Panc1 (cell line): ENCODE measurements around the gene ARL15. TPM values are rescaled to one million over a fixed set of nuclear protein-coding genes. Genes with fewer than 3 reads are reported as not detected.

Source experiments
- ATAC-seq: fragments of 200-7000 bp; cut with Tn5 transposase; 2 replicates; pipeline ENCODE4 v1.9.1; 2020; ENCODE audit warnings: mild to moderate bottlenecking, moderate library complexity
- BruUV-seq: library from RNA; stranded (reverse); fragments of 400-500 nt; replicated peaks from 2 replicates; lab custom pipeline; 2021; lab: Mats Ljungman, UMichigan
- CTCF ChIA-PET: fragments of 300-600 bp; sonication (Branson Sonifier 250); formaldehyde crosslinking; loops from one replicate; lab custom pipeline; 2022; ENCODE audit warnings: antibody characterized with exemption; lab: Charles Lee
- POLR2A ChIA-PET: fragments of 300-600 bp; sonication (Branson Sonifier 250); formaldehyde crosslinking; loops from one replicate; lab custom pipeline; 2022; ENCODE audit warnings: antibody characterized with exemption; lab: Charles Lee
- DNase-seq: peaks from one replicate; pipeline ENCODE4 v3.0.0-alpha.2; 2010; ENCODE audit warnings: low read depth, low spot score
- H3K27ac ChIP-seq: 2 replicates; pipeline ENCODE4 v1.5.1; 2011; ENCODE audit warnings: mild to moderate bottlenecking, low read length, inconsistent platforms
- H3K27me3 ChIP-seq: fragments of 200-500 bp; sonication (Bioruptor generic); 2 replicates; pipeline ENCODE4 v1.6.0; 2014; ENCODE audit warnings: low read length, inconsistent platforms; ENCODE audit not compliant: control insufficient read depth, insufficient read depth
- H3K36me3 ChIP-seq: fragments of 200-500 bp; sonication (Bioruptor generic); 2 replicates; pipeline ENCODE4 v1.5.1; 2014; ENCODE audit warnings: inconsistent platforms, mild to moderate bottlenecking, low read length, moderate library complexity; ENCODE audit not compliant: control insufficient read depth, insufficient read depth
- H3K4me1 ChIP-seq: 2 replicates; pipeline ENCODE4 v1.5.1; 2011; ENCODE audit warnings: inconsistent platforms, mild to moderate bottlenecking, low read length, moderate library complexity; ENCODE audit not compliant: control insufficient read depth, insufficient read depth
- H3K4me3 ChIP-seq, 2 experiments: 2 replicates each; pipeline ENCODE4 v1.5.1; 2011 to 2012; ENCODE audit warnings: low read depth in 2 of 2, low read length in 2 of 2, mild to moderate bottlenecking in 2 of 2, inconsistent platforms in 1 of 2, moderate library complexity in 1 of 2
- H3K9me3 ChIP-seq: fragments of 200-500 bp; sonication (Bioruptor generic); 2 replicates; pipeline ENCODE4 v1.5.1; 2014; ENCODE audit warnings: low read depth, mild to moderate bottlenecking, inconsistent platforms, low read length, moderate library complexity; ENCODE audit not compliant: control insufficient read depth, insufficient read depth
- POLR2AphosphoS5 ChIP-seq: IDR thresholded peaks from 2 replicates; pipeline ENCODE4 v1.6.1; 2012; ENCODE audit warnings: mild to moderate bottlenecking, low read depth, low read length, moderate library complexity
- SIN3A ChIP-seq: IDR thresholded peaks from 2 replicates; pipeline ENCODE4 v1.6.1; 2012; ENCODE audit warnings: low read depth, mild to moderate bottlenecking, low read length, moderate library complexity, borderline replicate concordance; ENCODE audit not compliant: insufficient read depth
- TCF7L2 ChIP-seq: IDR thresholded peaks from 2 replicates; pipeline ENCODE4 v1.6.1; 2011; ENCODE audit warnings: mild to moderate bottlenecking, low read depth, low read length, inconsistent platforms
- in situ Hi-C: cut with HindIII; loops from 2 replicates; pipeline ENCODE4 v1.10.0; 2016; ENCODE audit warnings: low sequenced_read_pairs, low pct_unique_long_range_greater_than_20kb
- intact Hi-C: fragments of 100-400 bp; cut with micrococcal nuclease; formaldehyde crosslinking; loops from one replicate; pipeline ENCODE4 v1.10.0; 2022; ENCODE audit not compliant: unreplicated experiment
- total RNA-seq: library from RNA; stranded (reverse); gene quantifications from one replicate; pipeline ENCODE4 v1.2.1, GENCODE V29; 2021; ENCODE audit not compliant: unreplicated experiment
- TF ChIP-seq, protein P1 (sequence below), 2 experiments: IDR thresholded peaks; 2 replicates each; pipeline ENCODE4 v1.6.1; 2011 to 2012; ENCODE audit warnings: low read depth in 2 of 2, control low read depth in 1 of 2, low read length in 1 of 2, mild to moderate bottlenecking in 1 of 2, moderate library complexity in 1 of 2; ENCODE audit not compliant: insufficient read depth in 1 of 2
- TF ChIP-seq, protein P2 (sequence below): fragments of 450-650 bp; IDR thresholded peaks from 2 replicates; pipeline ENCODE4 v1.5.1; 2017; ENCODE audit warnings: mild to moderate bottlenecking

Gene ARL15
- total RNA-seq, 1 experiment from 2014 or later: 16.5 TPM

DNA sequence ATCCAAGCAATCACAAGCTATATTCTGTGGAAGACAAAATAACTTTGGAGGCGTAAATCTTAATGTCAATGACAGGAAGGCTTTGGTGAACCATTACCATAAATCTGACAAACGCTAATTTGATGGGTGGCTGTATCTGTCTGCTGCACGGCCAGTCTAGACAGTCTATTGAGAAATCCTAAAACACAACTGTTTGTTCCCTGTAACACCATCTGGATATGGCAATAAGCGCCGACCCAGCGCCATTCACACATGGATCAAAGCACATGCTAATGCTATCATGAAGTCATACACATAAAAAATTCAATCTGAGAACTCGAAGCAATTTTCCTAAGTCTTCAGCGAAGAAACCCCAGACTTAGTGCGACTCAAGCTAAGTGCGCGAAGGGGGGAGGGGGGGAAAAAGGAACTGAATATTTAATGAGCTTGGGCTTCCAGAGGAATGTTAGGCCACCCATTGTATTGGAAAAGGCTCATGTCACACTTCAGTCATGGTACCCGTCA, 95.1 kb downstream of the ARL15 start:
- ATAC-seq (no peak), DNase-seq (no peak)
- CTCF ChIA-PET: no interaction called here
- Histone ChIP-seq H3K4me1 (no peaks in the 10 kb centered on the region), H3K9me3 (no peaks in the 10 kb centered on the region), H3K4me3 (no peak overlapping the region), H3K36me3 (no peaks in the 10 kb centered on the region), H3K27me3 (no peaks in the 10 kb centered on the region), H3K27ac (no peak overlapping the region)
- TF ChIP-seq SIN3A (no peak), POLR2AphosphoS5 (no peak), TCF7L2 (no peak)
- TF ChIP-seq, protein P1, sequence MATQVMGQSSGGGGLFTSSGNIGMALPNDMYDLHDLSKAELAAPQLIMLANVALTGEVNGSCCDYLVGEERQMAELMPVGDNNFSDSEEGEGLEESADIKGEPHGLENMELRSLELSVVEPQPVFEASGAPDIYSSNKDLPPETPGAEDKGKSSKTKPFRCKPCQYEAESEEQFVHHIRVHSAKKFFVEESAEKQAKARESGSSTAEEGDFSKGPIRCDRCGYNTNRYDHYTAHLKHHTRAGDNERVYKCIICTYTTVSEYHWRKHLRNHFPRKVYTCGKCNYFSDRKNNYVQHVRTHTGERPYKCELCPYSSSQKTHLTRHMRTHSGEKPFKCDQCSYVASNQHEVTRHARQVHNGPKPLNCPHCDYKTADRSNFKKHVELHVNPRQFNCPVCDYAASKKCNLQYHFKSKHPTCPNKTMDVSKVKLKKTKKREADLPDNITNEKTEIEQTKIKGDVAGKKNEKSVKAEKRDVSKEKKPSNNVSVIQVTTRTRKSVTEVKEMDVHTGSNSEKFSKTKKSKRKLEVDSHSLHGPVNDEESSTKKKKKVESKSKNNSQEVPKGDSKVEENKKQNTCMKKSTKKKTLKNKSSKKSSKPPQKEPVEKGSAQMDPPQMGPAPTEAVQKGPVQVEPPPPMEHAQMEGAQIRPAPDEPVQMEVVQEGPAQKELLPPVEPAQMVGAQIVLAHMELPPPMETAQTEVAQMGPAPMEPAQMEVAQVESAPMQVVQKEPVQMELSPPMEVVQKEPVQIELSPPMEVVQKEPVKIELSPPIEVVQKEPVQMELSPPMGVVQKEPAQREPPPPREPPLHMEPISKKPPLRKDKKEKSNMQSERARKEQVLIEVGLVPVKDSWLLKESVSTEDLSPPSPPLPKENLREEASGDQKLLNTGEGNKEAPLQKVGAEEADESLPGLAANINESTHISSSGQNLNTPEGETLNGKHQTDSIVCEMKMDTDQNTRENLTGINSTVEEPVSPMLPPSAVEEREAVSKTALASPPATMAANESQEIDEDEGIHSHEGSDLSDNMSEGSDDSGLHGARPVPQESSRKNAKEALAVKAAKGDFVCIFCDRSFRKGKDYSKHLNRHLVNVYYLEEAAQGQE (IDR thresholded peaks at IDR 0.05; ENCODE audit: insufficient read depth in 1 of 2, low read depth in 2 of 2, low read length in 1 of 2): no peak
- TF ChIP-seq, protein P2, sequence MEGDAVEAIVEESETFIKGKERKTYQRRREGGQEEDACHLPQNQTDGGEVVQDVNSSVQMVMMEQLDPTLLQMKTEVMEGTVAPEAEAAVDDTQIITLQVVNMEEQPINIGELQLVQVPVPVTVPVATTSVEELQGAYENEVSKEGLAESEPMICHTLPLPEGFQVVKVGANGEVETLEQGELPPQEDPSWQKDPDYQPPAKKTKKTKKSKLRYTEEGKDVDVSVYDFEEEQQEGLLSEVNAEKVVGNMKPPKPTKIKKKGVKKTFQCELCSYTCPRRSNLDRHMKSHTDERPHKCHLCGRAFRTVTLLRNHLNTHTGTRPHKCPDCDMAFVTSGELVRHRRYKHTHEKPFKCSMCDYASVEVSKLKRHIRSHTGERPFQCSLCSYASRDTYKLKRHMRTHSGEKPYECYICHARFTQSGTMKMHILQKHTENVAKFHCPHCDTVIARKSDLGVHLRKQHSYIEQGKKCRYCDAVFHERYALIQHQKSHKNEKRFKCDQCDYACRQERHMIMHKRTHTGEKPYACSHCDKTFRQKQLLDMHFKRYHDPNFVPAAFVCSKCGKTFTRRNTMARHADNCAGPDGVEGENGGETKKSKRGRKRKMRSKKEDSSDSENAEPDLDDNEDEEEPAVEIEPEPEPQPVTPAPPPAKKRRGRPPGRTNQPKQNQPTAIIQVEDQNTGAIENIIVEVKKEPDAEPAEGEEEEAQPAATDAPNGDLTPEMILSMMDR: no peak
- POLR2A ChIA-PET: no interaction called here
- no TSS peak for BruUV-seq
- in situ Hi-C loops (no loop called here), intact Hi-C loops (loop anchor here (5.0 kb wide), 2 partner anchors 738 to 953 kb away; no protein-coding TSS in a partner anchor)

DNA sequence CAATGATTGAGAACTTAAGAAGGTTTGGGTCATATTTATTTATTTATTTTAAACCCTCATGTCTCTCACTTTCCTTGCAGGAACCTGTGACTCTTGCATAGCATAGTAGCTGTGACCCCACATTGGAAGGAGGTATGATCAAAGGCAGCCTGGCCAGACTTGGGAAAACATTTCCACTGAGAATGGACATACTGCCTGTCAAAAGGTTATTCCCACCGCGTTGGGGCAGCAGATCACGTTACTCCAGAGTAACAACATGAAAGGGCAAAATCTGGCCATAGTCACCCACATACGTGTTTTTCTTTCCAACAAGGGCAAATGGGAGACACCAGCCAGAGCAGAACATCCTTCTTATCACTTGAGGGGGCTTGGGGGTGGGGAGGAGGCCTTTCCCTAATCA, 95.7 kb downstream of the ARL15 start:
- Histone ChIP-seq H3K4me3 (no peak overlapping the region), H3K27ac (no peak overlapping the region), H3K36me3 (no peaks in the 10 kb centered on the region), H3K9me3 (no peaks in the 10 kb centered on the region), H3K27me3 (no peaks in the 10 kb centered on the region), H3K4me1 (no peaks in the 10 kb centered on the region)
- intact Hi-C loops: loop anchor here (5.0 kb wide), 2 partner anchors 737 to 952 kb away; no protein-coding TSS in a partner anchor
- TF ChIP-seq, protein P1 (IDR thresholded peaks at IDR 0.05; ENCODE audit: insufficient read depth in 1 of 2, low read depth in 2 of 2, low read length in 1 of 2): no peak
- TF ChIP-seq POLR2AphosphoS5 (no peak), TCF7L2 (no peak), SIN3A (no peak)
- TF ChIP-seq, protein P2: no peak
- ChIA-PET POLR2A (no interaction called here), CTCF (no interaction called here)
- DNase-seq: no peak
- in situ Hi-C loops: no loop called here
- no peak for ATAC-seq
- BruUV-seq: no TSS peak
